OCI-LY7 (cell line): Measurements from ENCODE around the gene MKNK2. TPM values are rescaled to one million over a fixed set of nuclear protein-coding genes. Genes with fewer than 3 reads are reported as not detected.

ENCODE experiments used
- BruUV-seq: library from RNA; stranded (reverse); fragments of 400-500 nt; replicated peaks from 2 replicates; lab custom pipeline; 2021; lab: Mats Ljungman, UMichigan
- CTCF ChIA-PET: fragments of 300-600 bp; sonication (Branson Sonifier 250); formaldehyde crosslinking; loops from one replicate; lab custom pipeline; 2022; ENCODE audit warnings: antibody characterized with exemption; ENCODE audit not compliant: unreplicated experiment; lab: Charles Lee
- POLR2A ChIA-PET: fragments of 300-600 bp; sonication (Branson Sonifier 250); formaldehyde crosslinking; loops from one replicate; lab custom pipeline; 2022; ENCODE audit warnings: antibody characterized with exemption; lab: Charles Lee
- DNase-seq: peaks from one replicate; pipeline ENCODE4 v3.0.0-alpha.2; 2015; ENCODE audit warnings: low spot score
- H2AFZ ChIP-seq: fragments of 200-600 bp; sonication (generic), shearing (Covaris generic); 2 replicates; pipeline ENCODE4 v1.6.1; 2014; ENCODE audit warnings: mild to moderate bottlenecking, antibody characterized with exemption, low read length, moderate library complexity
- H3K27ac ChIP-seq: fragments of 200-600 bp; sonication (generic); 2 replicates; pipeline ENCODE4 v1.5.1; 2014; ENCODE audit warnings: mixed run types, low read depth, mild to moderate bottlenecking, moderate library complexity, low read length, inconsistent platforms; ENCODE audit not compliant: poor library complexity, severe bottlenecking
- H3K36me3 ChIP-seq: fragments of 200-600 bp; sonication (generic); 2 replicates; pipeline ENCODE4 v1.6.1; 2014; ENCODE audit warnings: mild to moderate bottlenecking, antibody characterized with exemption, low read length, moderate library complexity, mixed read lengths; ENCODE audit not compliant: insufficient read depth
- H3K4me1 ChIP-seq: fragments of 200-600 bp; sonication (generic); 2 replicates; pipeline ENCODE4 v1.5.1; 2014; ENCODE audit warnings: mild to moderate bottlenecking, low read length; ENCODE audit not compliant: insufficient read depth, poor library complexity, severe bottlenecking
- H3K4me2 ChIP-seq: fragments of 200-600 bp; sonication (generic); 2 replicates; pipeline ENCODE4 v1.6.1; 2014; ENCODE audit warnings: mild to moderate bottlenecking, low read length
- H3K4me3 ChIP-seq: fragments of 200-600 bp; sonication (generic); 2 replicates; pipeline ENCODE4 v1.5.1; 2014; ENCODE audit warnings: mild to moderate bottlenecking, low read depth, low read length; ENCODE audit not compliant: poor library complexity, severe bottlenecking
- H3K79me2 ChIP-seq: fragments of 200-600 bp; sonication (generic); 2 replicates; pipeline ENCODE4 v1.6.1; 2016; ENCODE audit warnings: low read depth, mild to moderate bottlenecking, low read length, moderate library complexity, mixed read lengths; ENCODE audit not compliant: insufficient read depth
- H3K9me2 ChIP-seq: fragments of 200-600 bp; sonication (generic); 2 replicates; pipeline ENCODE4 v1.6.1; 2016; ENCODE audit warnings: mild to moderate bottlenecking, low read length, mixed read lengths; ENCODE audit not compliant: insufficient read depth
- H3K9me3 ChIP-seq: fragments of 200-600 bp; sonication (generic); 2 replicates; pipeline ENCODE4 v1.6.1; 2014; ENCODE audit warnings: mild to moderate bottlenecking, mixed run types, low read length, mixed read lengths
- H4K20me1 ChIP-seq: fragments of 200-600 bp; sonication (generic); 2 replicates; pipeline ENCODE4 v1.6.1; 2014; ENCODE audit warnings: mild to moderate bottlenecking, antibody characterized with exemption, low read length, moderate library complexity, mixed read lengths; ENCODE audit not compliant: insufficient read depth
- EZH2phosphoT487 ChIP-seq: fragments of 200-600 bp; sonication (generic); IDR thresholded peaks from 2 replicates; pipeline ENCODE4 v1.6.1; 2018; ENCODE audit warnings: low read depth, borderline replicate concordance, mild to moderate bottlenecking, mixed run types, antibody characterized with exemption, low read length, moderate library complexity, mixed read lengths
- intact Hi-C: fragments of 100-400 bp; cut with micrococcal nuclease; formaldehyde crosslinking; loops from one replicate; pipeline ENCODE4 v1.10.0; 2022; ENCODE audit not compliant: unreplicated experiment
- total RNA-seq, 2 experiments: library from RNA; depleted of rRNA in 1 of 2; stranded (reverse); fragments of >200 nt in 1 of 2; shearing (Covaris generic) in 1 of 2; gene quantifications; 2 replicates each; pipeline ENCODE4 v1.2.3, GENCODE V29; 2014 to 2022
- TF ChIP-seq, protein P1 (sequence below): fragments of 200-600 bp; sonication (generic); conservative IDR thresholded peaks from 2 replicates; pipeline ENCODE4 v1.5.1; 2014; ENCODE audit warnings: mild to moderate bottlenecking, antibody characterized with exemption, low read length, moderate library complexity, mixed read lengths

Gene MKNK2
- total RNA-seq, 2 experiments from 2014 or later: 115 to 225 TPM

DNA sequence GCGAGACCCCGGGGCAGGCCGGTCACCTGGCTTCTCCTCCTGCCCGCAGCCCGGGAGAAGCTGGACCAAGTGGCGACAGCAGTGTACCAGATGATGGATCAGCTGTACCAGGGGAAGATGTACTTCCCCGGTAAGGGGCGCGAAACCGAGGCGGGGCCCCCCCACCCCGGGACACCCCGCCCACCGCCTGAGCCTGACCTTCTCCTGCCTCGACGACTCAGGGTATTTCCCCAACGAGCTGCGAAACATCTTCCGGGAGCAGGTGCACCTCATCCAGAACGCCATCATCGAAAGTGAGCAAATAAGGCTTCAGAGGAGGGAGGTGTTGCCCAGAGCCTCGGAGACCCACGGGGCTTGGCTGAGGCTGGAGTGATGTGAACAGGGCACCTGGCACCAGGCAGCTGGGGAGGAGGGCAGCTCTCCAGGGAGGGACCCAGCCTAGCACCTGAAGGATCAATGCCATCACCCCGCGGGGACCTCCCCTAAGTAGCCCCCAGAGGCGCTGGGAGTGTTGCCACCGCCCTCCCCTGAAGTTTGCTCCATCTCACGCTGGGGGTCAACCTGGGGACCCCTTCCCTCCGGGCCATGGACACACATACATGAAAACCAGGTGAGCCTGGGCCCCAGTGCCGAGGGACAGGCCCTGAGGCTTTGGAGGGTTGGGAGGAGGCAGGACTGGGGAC lies 46.3 kb upstream of the MKNK2 start:
- DNase-seq: peak; percentile 23
- POLR2A ChIA-PET: no interaction called here
- Histone ChIP-seq H3K4me2 (peak overlapping the region; percentile 89), H3K9me2 (no peaks in the 10 kb centered on the region), H2AFZ (no peak overlapping the region), H3K4me3 (peak overlapping the region; percentile 64), H3K36me3 (peaks cover 37% of the 10 kb centered on the region), H3K9me3 (no peaks in the 10 kb centered on the region), H3K79me2 (peaks cover 34% of the 10 kb centered on the region), H3K27ac (peak overlapping the region; percentile 31), H3K4me1 (peaks cover 27% of the 10 kb centered on the region), H4K20me1 (no peaks in the 10 kb centered on the region)
- no peak for TF ChIP-seq EZH2phosphoT487
- TF ChIP-seq, protein P1, sequence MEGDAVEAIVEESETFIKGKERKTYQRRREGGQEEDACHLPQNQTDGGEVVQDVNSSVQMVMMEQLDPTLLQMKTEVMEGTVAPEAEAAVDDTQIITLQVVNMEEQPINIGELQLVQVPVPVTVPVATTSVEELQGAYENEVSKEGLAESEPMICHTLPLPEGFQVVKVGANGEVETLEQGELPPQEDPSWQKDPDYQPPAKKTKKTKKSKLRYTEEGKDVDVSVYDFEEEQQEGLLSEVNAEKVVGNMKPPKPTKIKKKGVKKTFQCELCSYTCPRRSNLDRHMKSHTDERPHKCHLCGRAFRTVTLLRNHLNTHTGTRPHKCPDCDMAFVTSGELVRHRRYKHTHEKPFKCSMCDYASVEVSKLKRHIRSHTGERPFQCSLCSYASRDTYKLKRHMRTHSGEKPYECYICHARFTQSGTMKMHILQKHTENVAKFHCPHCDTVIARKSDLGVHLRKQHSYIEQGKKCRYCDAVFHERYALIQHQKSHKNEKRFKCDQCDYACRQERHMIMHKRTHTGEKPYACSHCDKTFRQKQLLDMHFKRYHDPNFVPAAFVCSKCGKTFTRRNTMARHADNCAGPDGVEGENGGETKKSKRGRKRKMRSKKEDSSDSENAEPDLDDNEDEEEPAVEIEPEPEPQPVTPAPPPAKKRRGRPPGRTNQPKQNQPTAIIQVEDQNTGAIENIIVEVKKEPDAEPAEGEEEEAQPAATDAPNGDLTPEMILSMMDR: peak; percentile 46
- CTCF ChIA-PET: no interaction called here
- BruUV-seq: no TSS peak
- intact Hi-C loops: loop anchor here (2.0 to 10.0 kb wide), 2 partner anchors 53 to 527 kb away; partner anchors contain the start of gene AP3D1

DNA sequence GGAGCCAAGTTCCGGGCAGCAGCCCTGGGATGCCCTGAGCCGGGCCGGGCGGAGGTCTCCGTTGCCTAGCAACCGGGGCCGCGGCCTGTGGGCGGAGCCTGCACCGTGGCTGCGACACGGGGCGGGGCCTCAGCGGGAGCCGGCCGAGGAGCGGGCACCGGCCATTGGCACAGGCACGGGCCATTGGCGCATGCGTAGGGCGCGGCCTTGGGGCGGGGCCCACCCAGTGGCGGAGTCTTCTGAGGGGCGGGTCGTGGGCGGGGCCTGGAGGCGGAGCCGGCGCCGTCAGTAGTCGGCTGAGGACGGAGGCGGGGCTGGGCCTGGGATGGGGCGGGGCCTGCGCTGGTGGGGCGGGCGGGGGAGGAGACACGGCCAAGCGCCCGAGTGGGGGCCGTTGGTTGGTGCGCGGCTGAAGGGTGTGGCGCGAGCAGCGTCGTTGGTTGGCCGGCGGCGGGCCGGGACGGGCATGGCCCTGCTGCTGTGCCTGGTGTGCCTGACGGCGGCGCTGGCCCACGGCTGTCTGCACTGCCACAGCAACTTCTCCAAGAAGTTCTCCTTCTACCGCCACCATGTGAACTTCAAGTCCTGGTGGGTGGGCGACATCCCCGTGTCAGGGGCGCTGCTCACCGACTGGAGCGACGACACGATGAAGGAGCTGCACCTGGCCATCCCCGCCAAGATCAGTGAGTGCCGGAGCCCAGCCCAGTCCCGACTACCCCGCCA lies 45.6 kb upstream of the MKNK2 start, which contains the start of gene IZUMO4:
IZUMO4 (plus strand) TSS at position 436 of the 723 bp plus-strand sequence; CDS start at position 467, 31 bp downstream.
- intact Hi-C loops: loop anchor here (1.0 to 10.0 kb wide), 3 partner anchors 54 to 528 kb away; partner anchors contain the start of gene AP3D1
- peak within 1 kb of the TSS; percentile 94 for H3K27ac ChIP-seq
- H3K4me2 ChIP-seq: peak within 1 kb of the TSS; percentile 97
- ChIA-PET CTCF (no interaction called here), POLR2A (no interaction called here)
- no peak for TF ChIP-seq EZH2phosphoT487
- TF ChIP-seq, protein P1: peak; percentile 72
- H3K36me3 ChIP-seq: peaks cover 34% of the 10 kb centered on the region
- BruUV-seq: no TSS peak
- peak; percentile 97 for DNase-seq
- no peaks in the 10 kb centered on the region for H4K20me1 ChIP-seq
- H3K9me2 ChIP-seq: no peaks in the 10 kb centered on the region
- H3K4me3 ChIP-seq: peak within 1 kb of the TSS; percentile 85
- H3K79me2 ChIP-seq: peaks cover 38% of the 10 kb centered on the region
- peaks cover 34% of the 10 kb centered on the region for H3K4me1 ChIP-seq
- H2AFZ ChIP-seq: peak within 1 kb of the TSS; percentile 31; the same call in 1 of the 2 replicates
- no peaks in the 10 kb centered on the region for H3K9me3 ChIP-seq
